Forelimb muscle (tissue), 1 donor: Measurements from ENCODE around the gene CPLX3. TPM values are rescaled to one million over a fixed set of nuclear protein-coding genes. Genes with fewer than 3 reads are reported as not detected.
"Not testable (repeated sequence)": the region's sequence is repeated elsewhere in the genome, so short reads cannot be mapped to it uniquely, and the experiment has no call there.

ENCODE experiments used
- DNase-seq: peaks from one replicate; pipeline ENCODE4 v3.0.0-alpha.2; 2013; ENCODE audit warnings: low read depth
- polyA plus RNA-seq: library from polyadenylated mRNA; unstranded; fragments of 120-200 nt; gene quantifications from one replicate; pipeline ENCODE4 v1.2.1, GENCODE V29; 2013; ENCODE audit not compliant: insufficient read length

The CPLX3 gene
- not detected for polyA plus RNA-seq

DNA sequence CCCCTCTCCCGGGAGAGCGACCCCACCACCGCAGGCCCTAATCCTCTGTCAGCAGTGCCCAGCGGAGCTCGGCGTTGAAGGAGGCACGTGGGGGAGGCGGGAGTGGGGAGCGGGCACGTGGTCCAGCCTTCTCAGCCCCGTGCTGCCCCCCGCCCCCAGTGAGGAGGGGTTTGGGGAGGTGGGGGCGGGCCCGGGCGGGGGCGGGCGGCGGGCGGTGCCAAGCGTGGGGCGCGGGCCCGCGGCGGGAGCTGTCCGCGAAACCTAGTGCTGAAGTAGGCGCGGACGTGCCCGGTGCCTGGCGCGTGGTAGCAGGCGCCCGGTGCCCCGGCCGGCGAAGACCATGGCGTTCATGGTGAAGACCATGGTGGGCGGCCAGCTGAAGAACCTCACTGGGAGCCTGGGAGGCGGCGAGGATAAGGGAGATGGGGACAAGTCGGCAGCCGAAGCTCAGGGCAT is at the start of gene CPLX3:
Gene CPLX3 (plus strand): TSS at position 264 of the 456 bp plus-strand sequence. CDS start 77 bp downstream, at position 341.
- no peak for DNase-seq

- no peak for DNase-seq
Observed at GRCh38 chr15:74776821-74777768, 49.3 kb upstream of the CPLX3 start.

DNA sequence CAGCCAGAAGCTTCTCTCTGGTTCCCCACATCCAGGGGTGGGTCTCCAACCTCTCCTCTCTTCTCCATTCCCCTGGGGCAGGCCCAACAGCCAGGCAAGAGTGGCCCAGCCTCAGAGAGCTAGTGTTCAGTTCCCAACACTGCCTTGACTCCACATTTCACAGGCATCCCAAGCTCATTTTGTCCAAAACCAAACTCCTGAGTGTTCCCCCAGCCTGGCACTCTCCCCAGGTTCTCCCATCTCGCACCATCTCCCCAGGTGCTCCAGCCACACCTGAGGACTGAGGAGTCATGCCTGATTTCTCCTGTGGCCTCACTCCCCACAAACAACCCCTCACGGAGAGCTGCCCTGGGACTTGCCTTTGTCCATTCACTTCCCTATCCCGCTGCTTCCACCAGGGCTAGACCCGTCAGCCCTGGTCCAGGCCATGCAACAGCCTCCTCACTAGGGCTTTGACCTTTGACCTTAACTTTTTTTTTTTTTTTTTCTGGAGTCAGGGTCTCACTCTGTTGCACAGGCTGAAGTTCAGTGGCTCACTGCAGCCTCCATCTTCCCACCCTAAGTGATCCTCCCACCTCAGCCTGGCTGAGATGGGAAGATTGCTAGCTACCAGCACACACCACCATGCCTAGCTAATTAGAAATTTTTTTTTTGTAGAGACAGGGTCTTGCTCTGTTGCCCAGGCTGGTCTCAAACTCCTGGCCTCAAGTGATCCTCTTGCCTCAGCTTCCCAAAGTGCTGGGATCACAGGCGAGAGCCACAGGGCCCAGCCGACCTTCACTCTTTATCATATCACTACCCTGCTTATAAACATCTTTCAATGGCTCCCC is 48.4 kb upstream of the CPLX3 start:
- DNase-seq = no peak

DNA sequence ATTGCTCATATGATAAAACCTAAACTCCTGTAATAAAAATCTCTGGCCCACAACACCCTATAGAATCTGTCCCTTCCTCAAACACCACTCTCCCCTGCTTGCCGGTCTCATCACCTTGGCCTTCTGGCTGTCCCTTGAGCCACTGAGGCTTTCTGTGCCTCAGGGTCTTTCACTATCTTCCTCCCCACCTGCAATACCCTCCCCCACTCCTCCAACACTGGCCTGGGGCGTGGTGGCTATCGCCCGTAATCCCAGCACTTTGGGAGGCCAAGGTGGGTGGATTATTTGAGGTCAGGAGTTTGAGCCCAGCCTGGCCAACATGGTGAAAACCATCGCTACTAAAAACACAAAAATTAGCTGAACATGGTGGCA is 47.8 kb upstream of the CPLX3 start:
- no peak for DNase-seq

DNA sequence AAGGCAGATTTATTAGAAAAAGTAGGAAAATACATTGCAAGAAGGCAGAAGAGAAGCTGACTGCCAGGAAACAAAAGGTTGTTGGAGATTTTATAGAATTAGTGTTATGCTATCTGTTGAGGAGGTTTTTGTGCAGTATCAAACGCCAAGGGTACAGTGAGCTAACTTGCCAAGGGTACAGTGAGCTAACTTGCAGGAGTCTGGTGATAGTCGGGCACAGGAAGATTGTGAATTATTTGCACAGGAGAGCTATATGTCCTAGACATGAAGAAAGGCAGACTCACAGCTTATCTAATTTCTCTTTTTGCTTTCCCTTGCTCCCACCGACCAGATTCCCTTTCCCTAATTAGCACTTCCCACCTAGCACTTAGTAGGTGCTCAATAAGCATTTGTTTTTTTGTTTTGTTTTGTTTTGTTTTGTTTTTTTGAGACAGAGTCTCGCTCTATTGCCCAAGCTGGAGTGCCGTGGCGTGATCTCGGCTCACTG is 47.2 kb upstream of the CPLX3 start:
- no peak for DNase-seq

- no peak for DNase-seq
Observed at GRCh38 chr15:74780523-74781430, 45.6 kb upstream of the CPLX3 start.

DNA sequence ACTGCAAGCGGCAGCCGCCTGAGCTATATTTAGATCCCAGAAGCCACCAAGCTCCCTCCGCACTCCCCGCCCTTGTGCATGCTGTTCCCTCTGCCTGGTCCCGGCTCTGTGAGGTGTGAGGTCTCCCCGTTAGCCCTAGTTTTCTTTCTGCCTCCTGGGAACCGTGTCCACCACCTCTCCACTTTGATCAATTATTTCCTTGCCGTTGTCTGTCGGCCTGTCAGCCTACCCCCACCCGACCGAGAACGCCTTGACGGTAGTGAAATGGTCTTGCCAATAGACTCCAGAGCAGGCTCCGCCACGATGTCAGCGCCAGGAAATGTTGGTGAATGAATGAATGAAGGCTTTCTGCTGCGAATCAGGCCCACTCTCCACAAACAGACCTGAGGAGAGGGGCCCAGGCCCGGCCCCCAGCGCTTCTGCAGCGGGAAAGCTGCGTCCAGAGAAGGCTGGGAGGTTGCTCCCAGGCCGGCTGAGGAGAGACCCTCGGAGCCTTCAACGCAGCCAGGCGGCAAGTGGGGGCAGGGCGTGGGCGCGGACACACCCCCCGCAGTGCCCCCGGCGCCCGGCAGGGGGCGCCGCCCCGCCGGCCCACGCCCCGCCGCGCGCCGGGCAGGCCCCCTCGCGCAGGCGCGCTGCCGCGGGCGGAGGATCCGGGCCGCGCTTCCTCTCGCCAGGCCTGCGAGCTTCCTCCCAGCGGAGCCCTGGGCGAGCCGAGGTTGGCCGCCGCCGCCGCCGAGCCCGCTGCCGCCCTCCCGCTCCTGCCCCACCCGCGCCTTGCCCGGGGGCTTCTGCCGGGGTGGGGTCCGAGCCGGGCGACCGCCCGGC is 44.8 kb upstream of the CPLX3 start, which contains the start of gene CSK:
Gene CSK (plus strand): TSS at position 650 of the 828 bp plus-strand sequence. CDS start 16,218 bp downstream, outside the sequence.
- no peak for DNase-seq

DNA sequence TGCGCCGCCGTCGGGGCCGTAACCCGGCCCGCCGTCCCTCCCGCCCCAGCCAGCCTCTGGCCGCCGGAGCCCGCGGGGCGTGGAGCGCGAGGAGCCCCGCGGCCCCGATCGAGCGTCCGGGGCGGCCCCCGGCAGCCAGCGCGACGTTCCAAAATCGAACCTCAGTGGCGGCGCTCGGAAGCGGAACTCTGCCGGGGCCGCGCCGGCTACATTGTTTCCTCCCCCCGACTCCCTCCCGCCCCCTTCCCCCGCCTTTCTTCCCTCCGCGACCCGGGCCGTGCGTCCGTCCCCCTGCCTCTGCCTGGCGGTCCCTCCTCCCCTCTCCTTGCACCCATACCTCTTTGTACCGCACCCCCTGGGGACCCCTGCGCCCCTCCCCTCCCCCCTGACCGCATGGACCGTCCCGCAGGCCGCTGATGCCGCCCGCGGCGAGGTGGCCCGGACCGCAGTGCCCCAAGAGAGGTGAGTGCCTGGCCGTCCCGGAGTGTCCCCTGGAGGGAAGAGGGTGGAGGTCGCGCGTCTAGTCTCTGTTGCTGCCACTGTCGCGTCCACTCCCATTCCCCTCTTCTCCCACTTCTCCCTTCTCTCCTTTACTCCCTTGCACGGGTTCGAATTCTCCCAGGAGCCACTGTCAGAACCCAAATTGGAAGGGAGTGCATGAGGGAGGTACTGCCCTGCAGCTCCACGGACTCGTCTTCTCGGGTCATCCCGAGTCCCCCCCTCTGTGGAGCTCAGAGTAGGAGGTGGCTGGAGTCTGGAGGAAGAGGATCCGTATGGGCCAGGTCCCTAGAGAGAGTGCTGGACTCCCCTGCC is 44.0 kb upstream of the CPLX3 start:
- no peak for DNase-seq

- no peak for DNase-seq
Observed at GRCh38 chr15:74783072-74783807, 43.2 kb upstream of the CPLX3 start.

- no peak for DNase-seq
Observed at GRCh38 chr15:74783808-74784175, 42.6 kb upstream of the CPLX3 start.

DNA sequence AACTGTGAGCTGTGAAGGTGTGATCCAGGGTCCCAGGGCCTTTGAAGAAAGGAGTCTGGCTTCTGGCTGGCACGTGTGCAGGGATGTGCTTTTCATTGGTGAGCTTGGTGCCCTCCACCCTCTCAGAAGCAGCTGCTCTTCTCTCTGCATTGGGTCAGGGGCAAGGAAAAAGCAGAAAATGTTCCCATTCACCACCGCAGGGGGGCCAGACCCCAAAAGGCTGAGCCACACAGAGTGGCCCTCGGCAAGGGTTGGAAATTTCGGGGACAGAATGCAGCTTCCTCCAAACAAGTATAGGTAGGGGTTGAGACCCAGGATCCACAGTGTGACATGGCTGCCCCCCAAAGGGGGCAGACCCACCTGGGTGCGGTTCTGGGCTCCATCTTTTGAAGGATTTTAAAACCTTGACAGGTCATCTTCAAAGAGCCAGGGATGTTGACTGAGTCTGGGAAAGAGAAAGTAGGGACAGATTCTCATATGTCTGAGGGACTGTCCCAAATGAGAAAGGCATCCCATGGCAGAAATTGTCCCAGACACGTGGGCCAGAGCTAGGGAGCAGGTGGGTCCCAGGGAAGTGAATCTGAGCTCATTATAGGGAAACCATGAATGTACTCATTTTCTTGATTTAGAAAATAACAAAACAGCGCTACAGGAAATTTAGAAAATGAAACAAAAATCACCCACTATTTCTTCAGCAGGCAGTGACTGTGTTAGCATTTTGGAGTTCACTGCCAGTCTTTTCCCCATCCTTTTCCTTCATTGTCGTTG is 41.8 kb upstream of the CPLX3 start:
- no peak for DNase-seq

- DNase-seq = no peak
Observed at GRCh38 chr15:74785194-74786032, 41.0 kb upstream of the CPLX3 start.

GRCh38 chr15:74786081-74786480 is 40.3 kb upstream of the CPLX3 start:
- DNase-seq = not testable (repeated sequence)

- DNase-seq = no peak
Observed at GRCh38 chr15:74786551-74787165, 39.8 kb upstream of the CPLX3 start.

GRCh38 chr15:74787251-74788041 is 39.0 kb upstream of the CPLX3 start:
- DNase-seq = no peak
